HG03354 (cell line): ENCODE data around the gene SLC25A39.
A peak's percentile ranks its signal among the peaks of the same experiment; 100 is the strongest.

Experiments used
- ATAC-seq: cut with Tn5 transposase; IDR thresholded peaks from one replicate; pipeline ENCODE4 v1.9.1; 2021; ENCODE audit warnings: mild to moderate bottlenecking; ENCODE audit not compliant: unreplicated experiment, poor library complexity, severe bottlenecking

Gene SLC25A39

GRCh38 chr17:44283344-44284023, 41.1 kb downstream of the SLC25A39 start:
- no peak for ATAC-seq

DNA sequence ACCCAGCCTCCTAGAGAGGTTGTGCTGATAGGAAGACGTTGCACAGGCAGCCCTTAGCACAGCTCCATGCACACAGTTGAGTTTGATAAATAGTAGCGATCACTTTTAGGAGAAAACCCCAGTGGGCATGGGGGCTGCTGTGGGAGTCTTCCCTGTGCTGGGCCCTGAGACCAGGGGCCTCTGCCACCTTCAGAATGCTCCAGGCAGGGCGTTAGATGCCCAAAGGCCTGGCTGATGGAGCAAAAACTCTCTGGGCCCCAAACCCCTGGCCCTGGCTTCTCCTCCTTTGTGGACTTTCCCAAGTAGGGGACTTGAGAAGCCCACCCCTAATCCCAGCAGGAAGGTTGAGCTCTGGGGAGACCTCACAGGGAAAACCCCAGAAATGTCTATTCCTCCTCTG, 42.4 kb downstream of the SLC25A39 start:
- ATAC-seq = no peak

DNA sequence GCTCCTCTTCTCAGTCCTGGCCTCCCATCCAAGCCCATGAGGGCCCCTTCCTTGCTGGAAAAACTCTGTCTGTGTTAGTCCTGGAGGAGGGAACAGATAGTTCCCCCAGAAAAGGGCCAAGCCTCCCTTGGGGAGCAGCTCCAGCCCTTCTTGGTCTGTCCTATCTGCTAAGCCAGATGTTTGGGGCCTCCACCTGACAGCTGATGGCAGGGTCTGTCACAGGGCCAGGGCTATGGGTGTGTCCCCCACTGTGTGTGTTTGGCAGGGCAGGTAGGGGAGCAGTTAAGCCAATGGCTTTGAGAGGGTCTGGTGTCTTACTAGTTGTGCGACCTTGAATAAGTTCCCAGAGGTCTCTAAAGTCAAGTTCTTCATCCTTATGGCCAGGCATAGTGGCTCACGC, 43.1 kb downstream of the SLC25A39 start:
- ATAC-seq = no peak

GRCh38 chr17:44280392-44280937, 44.2 kb downstream of the SLC25A39 start:
- ATAC-seq = no peak

- ATAC-seq = peak; percentile 86
Measured at GRCh38 chr17:44279666-44280391, 44.8 kb downstream of the SLC25A39 start.

- ATAC-seq = no peak
Measured at GRCh38 chr17:44279346-44279665, 45.3 kb downstream of the SLC25A39 start.

GRCh38 chr17:44277976-44278375, 46.6 kb downstream of the SLC25A39 start:
- ATAC-seq = no peak

- no peak for ATAC-seq
Measured at GRCh38 chr17:44273607-44274006, 51.0 kb downstream of the SLC25A39 start.

- no peak for ATAC-seq
Measured at GRCh38 chr17:44272954-44273353, 51.7 kb downstream of the SLC25A39 start.

GRCh38 chr17:44272321-44272951, 52.2 kb downstream of the SLC25A39 start:
- no peak for ATAC-seq
